GM23338 (cell line): ENCODE measurements around the gene SH3RF3. TPM values are rescaled to one million over a fixed set of nuclear protein-coding genes. Genes with fewer than 3 reads are reported as not detected.

Source experiments
- ATAC-seq: fragments of 200-7000 bp; cut with Tn5 transposase; 3 replicates; pipeline ENCODE4 v1.9.1; 2020
- DNase-seq: peaks from one replicate; pipeline ENCODE4 v3.0.0-alpha.2; 2015; ENCODE audit warnings: low spot score
- H2AFZ ChIP-seq: fragments of 200-600 bp; sonication (generic); 2 replicates; pipeline ENCODE4 v1.8.0; 2016; ENCODE audit warnings: antibody characterized with exemption, mild to moderate bottlenecking, moderate library complexity
- H3F3A ChIP-seq: fragments of 200-600 bp; sonication (generic); replicated peaks from 2 replicates; pipeline ENCODE4 v1.8.0; 2017; ENCODE audit warnings: antibody characterized with exemption, mixed run types, low read depth
- H3K27ac ChIP-seq: fragments of 200-600 bp; sonication (generic); 2 replicates; pipeline ENCODE4 v1.6.1; 2016; ENCODE audit warnings: low read depth
- H3K27me3 ChIP-seq: fragments of 200-600 bp; sonication (generic); 2 replicates; pipeline ENCODE4 v1.8.0; 2016; ENCODE audit warnings: mild to moderate bottlenecking, mixed run types, moderate library complexity; ENCODE audit not compliant: insufficient read depth
- H3K36me3 ChIP-seq: fragments of 200-600 bp; sonication (generic); 2 replicates; pipeline ENCODE4 v1.8.0; 2016; ENCODE audit warnings: mild to moderate bottlenecking; ENCODE audit not compliant: insufficient read depth
- H3K4me1 ChIP-seq: fragments of 200-600 bp; sonication (generic); 2 replicates; pipeline ENCODE4 v1.8.0; 2016; ENCODE audit warnings: mild to moderate bottlenecking, moderate library complexity; ENCODE audit not compliant: insufficient read depth
- H3K4me2 ChIP-seq: fragments of 200-600 bp; sonication (generic); 2 replicates; pipeline ENCODE4 v1.7.1; 2017; ENCODE audit warnings: mixed run types
- H3K4me3 ChIP-seq: fragments of 200-600 bp; sonication (generic); 2 replicates; pipeline ENCODE4 v1.6.1; 2016; ENCODE audit warnings: mixed run types
- H3K79me2 ChIP-seq: fragments of 200-600 bp; sonication (generic); replicated peaks from 2 replicates; pipeline ENCODE4 v1.8.0; 2017; ENCODE audit warnings: mild to moderate bottlenecking; ENCODE audit not compliant: insufficient read depth
- H3K9me2 ChIP-seq: fragments of 200-600 bp; sonication (generic); 2 replicates; pipeline ENCODE4 v1.8.0; 2017; ENCODE audit not compliant: insufficient read depth
- H4K20me1 ChIP-seq: fragments of 200-600 bp; sonication (generic); replicated peaks from 2 replicates; pipeline ENCODE4 v1.8.0; 2017; ENCODE audit warnings: mild to moderate bottlenecking; ENCODE audit not compliant: insufficient read depth
- H3K27ac Mint-ChIP-seq: 2 replicates; pipeline ENCODE4 v1.8.0; 2020; ENCODE audit warnings: inconsistent platforms, mild to moderate bottlenecking, moderate library complexity, mixed read lengths
- H3K27me3 Mint-ChIP-seq: 3 replicates; pipeline ENCODE4 v1.8.0; 2022; ENCODE audit warnings: low read depth, mild to moderate bottlenecking, moderate library complexity, mixed read lengths, inconsistent platforms; ENCODE audit not compliant: insufficient read depth, poor library complexity
- H3K36me3 Mint-ChIP-seq: 3 replicates; pipeline ENCODE4 v1.8.0; 2021; ENCODE audit warnings: low read depth, mild to moderate bottlenecking, inconsistent platforms, moderate library complexity, mixed read lengths
- H3K4me1 Mint-ChIP-seq: 3 replicates; pipeline ENCODE4 v1.8.0; 2020; ENCODE audit warnings: mild to moderate bottlenecking, inconsistent platforms, mixed read lengths
- H3K4me3 Mint-ChIP-seq: 3 replicates; pipeline ENCODE4 v1.8.0; 2021; ENCODE audit warnings: moderate library complexity, mild to moderate bottlenecking, inconsistent platforms, mixed read lengths
- H3K9me3 Mint-ChIP-seq: 3 replicates; pipeline ENCODE4 v1.8.0; 2020; ENCODE audit warnings: moderate library complexity, mild to moderate bottlenecking, inconsistent platforms, mixed read lengths
- EZH2 ChIP-seq: fragments of 200-600 bp; sonication (generic); IDR thresholded peaks from one replicate; pipeline ENCODE4 v1.8.0; 2017; ENCODE audit warnings: antibody characterized with exemption, mild to moderate bottlenecking, low read depth; ENCODE audit not compliant: unreplicated experiment
- POLR2AphosphoS5 ChIP-seq: IDR thresholded peaks from 2 replicates; pipeline ENCODE4 v1.6.1; 2016; ENCODE audit warnings: antibody characterized with exemption, low read depth
- REST ChIP-seq: IDR thresholded peaks from one replicate; pipeline ENCODE4 v1.6.1; 2018; ENCODE audit warnings: antibody characterized with exemption; ENCODE audit not compliant: unreplicated experiment
- ZNF114 ChIP-seq: fragments of 250-450 bp; sonication (Bioruptor Pico); IDR thresholded peaks from 2 replicates; pipeline ENCODE4 v1.5.0; 2020; ENCODE audit warnings: mild to moderate bottlenecking, moderate library complexity
- ZNF462 ChIP-seq: fragments of 250-450 bp; sonication (Bioruptor Pico); IDR thresholded peaks from 2 replicates; pipeline ENCODE4 v1.5.0; 2020; ENCODE audit warnings: mild to moderate bottlenecking, moderate library complexity
- polyA plus RNA-seq: library from polyadenylated mRNA; unstranded; fragments of >200 nt; fragmentation: Nextera tagmentation; extraction: Ambion mirVana; gene quantifications from 2 replicates; pipeline ENCODE4 v1.2.1, GENCODE V29; 2016
- total RNA-seq: library from RNA; depleted of rRNA; stranded (reverse); fragments of >200 nt; shearing (Covaris generic); gene quantifications from 2 replicates; pipeline ENCODE4 v1.2.3, GENCODE V29; 2014
- TF ChIP-seq, protein P1 (sequence below), 2 experiments: fragments of 200-600 bp in 1 of 2; sonication (generic) in 1 of 2; conservative IDR thresholded peaks; 2 replicates each; pipeline versions ENCODE4 v1.5.1 to v1.6.1; 2016 to 2017; ENCODE audit warnings: antibody characterized with exemption in 2 of 2, low read depth in 2 of 2, mild to moderate bottlenecking in 2 of 2, moderate library complexity in 1 of 2

SH3RF3 gene
- total and polyA plus RNA-seq, 2 experiments from 2014 or later: 0.11 to 0.63 TPM

- Histone ChIP-seq H3K79me2 (no peaks in the 10 kb centered on the region), H3K27ac (no peak overlapping the region), H3K9me2 (no peaks in the 10 kb centered on the region), H3K36me3 (no peaks in the 10 kb centered on the region), H3K4me1 (no peaks in the 10 kb centered on the region), H3K4me2 (no peak overlapping the region), H4K20me1 (no peaks in the 10 kb centered on the region), H3K4me3 (no peak overlapping the region), H2AFZ (no peak overlapping the region), H3K27me3 (no peaks in the 10 kb centered on the region), H3F3A (no peaks in the 10 kb centered on the region)
- ATAC-seq: no peak
- H3K36me3 Mint-ChIP-seq: no peaks in the 10 kb centered on the region
- no peak for DNase-seq
- no peaks in the 10 kb centered on the region for H3K9me3 Mint-ChIP-seq
- H3K27ac Mint-ChIP-seq: no peak overlapping the region
- peaks cover 7% of the 10 kb centered on the region for H3K27me3 Mint-ChIP-seq
- TF ChIP-seq POLR2AphosphoS5 (no peak), EZH2 (no peak), REST (no peak), ZNF462 (CRISPR knock-in tag) (no peak), ZNF114 (CRISPR knock-in tag) (no peak)
- TF ChIP-seq, protein P1, sequence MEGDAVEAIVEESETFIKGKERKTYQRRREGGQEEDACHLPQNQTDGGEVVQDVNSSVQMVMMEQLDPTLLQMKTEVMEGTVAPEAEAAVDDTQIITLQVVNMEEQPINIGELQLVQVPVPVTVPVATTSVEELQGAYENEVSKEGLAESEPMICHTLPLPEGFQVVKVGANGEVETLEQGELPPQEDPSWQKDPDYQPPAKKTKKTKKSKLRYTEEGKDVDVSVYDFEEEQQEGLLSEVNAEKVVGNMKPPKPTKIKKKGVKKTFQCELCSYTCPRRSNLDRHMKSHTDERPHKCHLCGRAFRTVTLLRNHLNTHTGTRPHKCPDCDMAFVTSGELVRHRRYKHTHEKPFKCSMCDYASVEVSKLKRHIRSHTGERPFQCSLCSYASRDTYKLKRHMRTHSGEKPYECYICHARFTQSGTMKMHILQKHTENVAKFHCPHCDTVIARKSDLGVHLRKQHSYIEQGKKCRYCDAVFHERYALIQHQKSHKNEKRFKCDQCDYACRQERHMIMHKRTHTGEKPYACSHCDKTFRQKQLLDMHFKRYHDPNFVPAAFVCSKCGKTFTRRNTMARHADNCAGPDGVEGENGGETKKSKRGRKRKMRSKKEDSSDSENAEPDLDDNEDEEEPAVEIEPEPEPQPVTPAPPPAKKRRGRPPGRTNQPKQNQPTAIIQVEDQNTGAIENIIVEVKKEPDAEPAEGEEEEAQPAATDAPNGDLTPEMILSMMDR (conservative IDR thresholded peaks at IDR 0.05; ENCODE audit: low read depth in 2 of 2): no peak
- no peak overlapping the region for H3K4me3 Mint-ChIP-seq
- H3K4me1 Mint-ChIP-seq: no peaks in the 10 kb centered on the region
Observed at GRCh38 chr2:109455731-109456691, 327.0 kb downstream of the SH3RF3 start.
